A549 (cell line): ENCODE data around the gene CENPX.
A peak's percentile ranks its signal among the peaks of the same experiment; 100 is the strongest.

ENCODE experiments used
- CEBPB ChIP-seq, 2 experiments: fragments of >200 bp in 1 of 2; sonication (Bioruptor Twin) in 1 of 2; formaldehyde crosslinking in 1 of 2; IDR thresholded peaks; 2 replicates each; pipeline ENCODE4 v1.6.1; 2012 to 2016
- CHD2 ChIP-seq: fragments of 150-350 bp; IDR thresholded peaks from 2 replicates; pipeline ENCODE4 v1.6.1; 2014; ENCODE audit warnings: low read length; ENCODE audit not compliant: partially characterized antibody
- EP300 ChIP-seq, 2 experiments: fragments of >200 bp; sonication (Bioruptor Twin); formaldehyde crosslinking; IDR thresholded peaks; 2 replicates in 1 of 2; 3 replicates in 1 of 2; pipeline ENCODE4 v1.6.1; 2016 to 2017
- ESRRA ChIP-seq: fragments of 150-350 bp; IDR thresholded peaks from 2 replicates; pipeline ENCODE4 v1.6.1; 2014; ENCODE audit warnings: mild to moderate bottlenecking, low read length, borderline replicate concordance
- HDAC2 ChIP-seq: fragments of 200-600 bp; sonication (generic); IDR thresholded peaks from 2 replicates; pipeline ENCODE4 v1.6.1; 2016
- POLR2A ChIP-seq: IDR thresholded peaks from 2 replicates; pipeline ENCODE4 v1.6.1; 2012; ENCODE audit warnings: mild to moderate bottlenecking, low read length
- REST ChIP-seq: fragments of 200-600 bp; sonication (generic); IDR thresholded peaks from 2 replicates; pipeline ENCODE4 v1.6.1; 2016; ENCODE audit warnings: antibody characterized with exemption, mild to moderate bottlenecking, moderate library complexity
- RFX5 ChIP-seq: fragments of 450-650 bp; IDR thresholded peaks from 2 replicates; pipeline ENCODE4 v1.7.1; 2014; ENCODE audit warnings: antibody characterized with exemption, mild to moderate bottlenecking, moderate library complexity
- SMC3 ChIP-seq: fragments of >200 bp; sonication (Bioruptor Twin); formaldehyde crosslinking; IDR thresholded peaks from 3 replicates; pipeline ENCODE4 v1.6.1; 2018; ENCODE audit warnings: inconsistent platforms
- TP53 ChIP-seq: fragments of 250-450 bp; sonication (Bioruptor Pico); IDR thresholded peaks from 2 replicates; pipeline ENCODE4 v1.5.0; 2021; ENCODE audit warnings: mild to moderate bottlenecking, moderate library complexity
- TF ChIP-seq, protein P1 (sequence below): fragments of >200 bp; sonication (Bioruptor Twin); formaldehyde crosslinking; IDR thresholded peaks from 3 replicates; pipeline ENCODE4 v1.5.1; 2016
- TF ChIP-seq, protein P2 (sequence below): fragments of >200 bp; sonication (Bioruptor Twin); formaldehyde crosslinking; IDR thresholded peaks from 3 replicates; pipeline ENCODE4 v1.6.1; 2016

DNA sequence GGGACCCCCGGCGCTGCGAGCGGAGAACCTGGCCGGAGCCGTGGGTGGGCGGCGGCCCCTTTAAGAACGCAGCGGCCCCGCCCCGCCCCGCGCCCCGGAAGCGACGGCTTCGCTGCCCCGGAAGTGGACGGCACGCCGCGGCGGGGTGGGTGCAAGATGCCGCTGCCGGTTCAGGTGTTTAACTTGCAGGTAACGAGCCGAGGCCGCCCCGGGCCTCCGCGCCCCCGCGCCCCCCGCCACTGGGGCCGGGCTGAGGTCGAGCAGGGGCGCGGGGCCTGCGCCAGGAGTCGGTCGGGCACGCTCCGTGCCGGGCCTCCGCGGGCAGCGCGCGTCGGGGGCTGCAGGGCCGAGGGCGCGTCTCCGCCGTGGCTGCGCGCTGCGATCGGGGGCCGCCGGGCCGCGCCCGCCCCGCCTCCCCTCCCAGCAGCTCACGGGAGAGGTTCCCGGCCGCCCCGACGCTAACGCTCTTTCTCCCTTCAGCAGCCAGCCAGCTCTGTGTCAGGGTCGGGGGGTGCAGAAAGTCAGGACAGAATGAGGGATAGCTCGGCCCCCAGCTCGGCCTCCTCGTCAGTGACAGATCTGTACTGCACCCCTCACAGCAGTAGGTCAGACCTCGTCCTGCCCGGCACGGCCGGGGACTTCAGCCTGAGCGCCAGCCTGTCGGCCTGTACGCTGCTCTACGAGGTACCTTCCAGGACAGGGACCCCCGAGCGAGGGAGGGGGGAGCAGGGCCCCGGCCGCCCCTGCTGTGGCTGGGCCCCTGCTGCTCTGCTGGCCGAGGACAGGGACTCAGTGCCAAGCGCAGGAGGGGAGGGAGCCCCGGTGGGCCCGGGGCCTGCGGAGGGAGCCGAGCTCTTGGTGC is 29.3 kb upstream of the CENPX start, which contains the start of the genes GPS1 and RFNG:
- no peak for TF ChIP-seq HDAC2
- TF ChIP-seq CHD2, result no peak
- peak; percentile 44 for TF ChIP-seq POLR2A
- TF ChIP-seq ESRRA, result no peak
- no peak for TF ChIP-seq REST
- TF ChIP-seq EP300 (IDR thresholded peaks at IDR 0.05), result no peak
- no peak for TF ChIP-seq SMC3
- TF ChIP-seq, protein P1, sequence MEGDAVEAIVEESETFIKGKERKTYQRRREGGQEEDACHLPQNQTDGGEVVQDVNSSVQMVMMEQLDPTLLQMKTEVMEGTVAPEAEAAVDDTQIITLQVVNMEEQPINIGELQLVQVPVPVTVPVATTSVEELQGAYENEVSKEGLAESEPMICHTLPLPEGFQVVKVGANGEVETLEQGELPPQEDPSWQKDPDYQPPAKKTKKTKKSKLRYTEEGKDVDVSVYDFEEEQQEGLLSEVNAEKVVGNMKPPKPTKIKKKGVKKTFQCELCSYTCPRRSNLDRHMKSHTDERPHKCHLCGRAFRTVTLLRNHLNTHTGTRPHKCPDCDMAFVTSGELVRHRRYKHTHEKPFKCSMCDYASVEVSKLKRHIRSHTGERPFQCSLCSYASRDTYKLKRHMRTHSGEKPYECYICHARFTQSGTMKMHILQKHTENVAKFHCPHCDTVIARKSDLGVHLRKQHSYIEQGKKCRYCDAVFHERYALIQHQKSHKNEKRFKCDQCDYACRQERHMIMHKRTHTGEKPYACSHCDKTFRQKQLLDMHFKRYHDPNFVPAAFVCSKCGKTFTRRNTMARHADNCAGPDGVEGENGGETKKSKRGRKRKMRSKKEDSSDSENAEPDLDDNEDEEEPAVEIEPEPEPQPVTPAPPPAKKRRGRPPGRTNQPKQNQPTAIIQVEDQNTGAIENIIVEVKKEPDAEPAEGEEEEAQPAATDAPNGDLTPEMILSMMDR, result no peak
- TF ChIP-seq RFX5, result no peak
- TF ChIP-seq TP53 (CRISPR knock-in tag), result no peak
- TF ChIP-seq CEBPB (IDR thresholded peaks at IDR 0.05), result no peak
- TF ChIP-seq, protein P2, sequence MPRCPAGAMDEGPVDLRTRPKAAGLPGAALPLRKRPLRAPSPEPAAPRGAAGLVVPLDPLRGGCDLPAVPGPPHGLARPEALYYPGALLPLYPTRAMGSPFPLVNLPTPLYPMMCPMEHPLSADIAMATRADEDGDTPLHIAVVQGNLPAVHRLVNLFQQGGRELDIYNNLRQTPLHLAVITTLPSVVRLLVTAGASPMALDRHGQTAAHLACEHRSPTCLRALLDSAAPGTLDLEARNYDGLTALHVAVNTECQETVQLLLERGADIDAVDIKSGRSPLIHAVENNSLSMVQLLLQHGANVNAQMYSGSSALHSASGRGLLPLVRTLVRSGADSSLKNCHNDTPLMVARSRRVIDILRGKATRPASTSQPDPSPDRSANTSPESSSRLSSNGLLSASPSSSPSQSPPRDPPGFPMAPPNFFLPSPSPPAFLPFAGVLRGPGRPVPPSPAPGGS, result peak; percentile 77; the same call in 2 of the 3 replicates
